GM18951 (cell line): ENCODE data around the gene METTL16.
A peak's percentile ranks its signal among the peaks of the same experiment; 100 is the strongest.
"Not testable (repeated sequence)": the region's sequence is repeated elsewhere in the genome, so short reads cannot be mapped to it uniquely, and the experiment has no call there.

Source experiments
- POLR2A ChIP-seq: IDR thresholded peaks from 4 replicates; pipeline ENCODE4 v1.6.1; 2011; ENCODE audit warnings: mild to moderate bottlenecking; ENCODE audit not compliant: insufficient read length, insufficient read depth; ENCODE audit errors: extremely low read depth
- in situ Hi-C: fragments of 300-500 bp; cut with MboI; formaldehyde crosslinking; loops from one replicate; pipeline ENCODE4 v1.12.0; 2022; ENCODE audit warnings: low sequenced_read_pairs, mixed read lengths, inconsistent platforms; ENCODE audit not compliant: unreplicated experiment

Gene METTL16

DNA sequence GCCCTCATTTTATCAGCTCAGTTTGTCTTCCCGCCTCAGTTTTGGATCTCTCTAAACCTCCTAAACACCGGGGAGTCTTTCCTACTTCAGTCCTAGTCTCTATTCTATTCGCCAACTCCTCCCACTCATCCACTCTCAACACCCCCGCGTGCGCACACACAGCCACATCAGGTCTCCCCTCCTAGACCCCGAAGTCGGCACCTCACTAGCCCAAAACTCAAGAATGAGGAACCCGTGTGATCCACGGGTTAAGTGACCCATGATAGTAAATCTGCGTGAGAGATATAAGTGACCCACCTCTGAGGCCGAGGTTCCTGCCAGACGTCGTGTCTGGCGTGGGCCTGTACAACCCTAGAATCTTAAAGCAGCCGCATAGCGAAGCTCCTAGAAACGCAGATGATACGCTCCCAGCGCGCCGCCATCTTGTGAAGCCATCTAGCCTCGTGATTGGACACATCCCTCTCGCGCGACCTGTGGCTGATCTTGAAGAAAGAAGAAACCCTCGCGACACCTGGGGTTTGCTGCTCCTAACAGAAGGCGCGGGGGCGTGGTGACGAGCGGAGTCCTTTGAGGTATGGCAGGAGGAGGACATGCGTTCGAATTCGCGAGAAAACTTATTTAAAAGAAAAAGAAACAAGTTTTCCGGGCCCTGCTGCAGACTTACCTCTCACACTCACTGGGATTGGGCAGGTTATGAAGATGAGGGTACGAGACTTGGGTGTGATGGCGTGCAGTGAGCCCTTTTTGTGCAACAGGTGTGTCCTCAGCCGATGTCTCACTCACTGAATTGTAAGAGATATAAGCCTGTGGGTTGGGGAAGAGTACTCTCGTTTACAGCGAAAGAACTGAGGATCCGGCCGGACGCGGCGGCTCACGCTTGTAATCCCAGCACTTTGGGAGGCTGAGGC, at the start of gene METTL16:
Gene METTL16, minus strand, starts transcription at position 427 of the 908 bp plus-strand sequence. CDS start 9,557 bp downstream, outside the sequence.
- TF ChIP-seq POLR2A: peak; percentile 66
- in situ Hi-C loops: no loop called here

DNA sequence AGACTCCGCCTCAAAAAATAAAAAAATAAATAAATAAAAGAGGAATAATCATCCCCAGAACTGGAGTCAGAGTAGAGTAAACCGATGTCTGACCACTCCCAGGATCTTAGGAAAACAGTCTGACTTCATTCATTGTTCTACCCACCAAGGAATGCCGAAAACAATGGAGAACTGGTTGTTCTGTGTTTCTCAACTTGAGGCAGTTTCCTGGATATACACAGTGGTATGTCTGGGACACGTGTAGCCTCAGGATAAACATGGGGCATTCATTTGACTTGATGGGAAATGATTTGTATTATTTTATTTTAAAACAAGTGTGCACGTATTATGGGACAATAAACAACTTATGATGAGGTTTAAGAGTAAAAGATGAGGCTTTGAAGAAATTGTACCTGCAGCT, 49.0 kb upstream of the METTL16 start:
- TF ChIP-seq POLR2A: no peak
- in situ Hi-C loops: no loop called here

- TF ChIP-seq POLR2A: no peak
- in situ Hi-C loops: no loop called here
These were observed 40.2 kb upstream of the METTL16 start for GRCh38 chr17:2551928-2552327.

- no peak for TF ChIP-seq POLR2A
- in situ Hi-C loops: no loop called here
These were observed 39.8 kb upstream of the METTL16 start for GRCh38 chr17:2551493-2551892.

DNA sequence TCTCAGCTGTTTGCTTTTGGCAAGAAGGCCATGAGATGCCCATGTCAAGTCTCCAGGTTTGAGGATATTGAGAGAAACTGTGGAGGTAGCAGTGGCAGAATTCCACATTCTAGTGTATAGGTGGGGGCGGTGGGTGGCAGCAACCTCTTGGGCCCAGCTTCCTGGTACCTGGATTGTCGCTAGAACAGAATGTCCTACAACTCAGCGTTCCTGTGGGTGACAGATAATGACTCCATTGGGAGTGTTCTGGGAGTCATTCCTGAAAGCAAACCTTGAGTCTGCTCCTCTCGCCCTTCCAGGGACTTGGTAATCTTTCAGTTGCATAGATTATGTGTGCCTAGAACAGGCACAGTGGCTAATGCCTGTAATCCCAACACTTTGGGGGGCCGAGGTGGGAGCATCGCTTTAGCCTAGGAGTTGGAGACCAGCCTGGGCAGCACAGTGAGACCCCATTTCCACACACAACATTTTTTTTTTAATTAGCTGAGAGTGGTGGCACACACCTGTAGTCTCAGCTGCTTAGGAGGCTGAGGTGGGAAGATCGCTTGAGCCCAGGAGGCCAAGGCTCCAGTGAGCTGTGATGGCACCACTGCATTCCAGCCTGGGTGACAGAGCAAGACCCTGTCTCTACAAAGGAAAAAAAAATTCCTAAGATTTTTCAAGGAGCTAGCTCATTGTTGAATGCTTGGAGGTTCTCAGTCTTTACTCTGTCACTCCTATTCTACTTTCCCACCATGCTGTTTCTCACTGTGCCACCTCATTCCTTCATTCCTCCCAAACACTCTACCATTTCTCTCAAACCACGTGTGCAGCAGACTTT, 37.9 kb upstream of the METTL16 start:
- TF ChIP-seq POLR2A: no peak
- in situ Hi-C loops: no loop called here

DNA sequence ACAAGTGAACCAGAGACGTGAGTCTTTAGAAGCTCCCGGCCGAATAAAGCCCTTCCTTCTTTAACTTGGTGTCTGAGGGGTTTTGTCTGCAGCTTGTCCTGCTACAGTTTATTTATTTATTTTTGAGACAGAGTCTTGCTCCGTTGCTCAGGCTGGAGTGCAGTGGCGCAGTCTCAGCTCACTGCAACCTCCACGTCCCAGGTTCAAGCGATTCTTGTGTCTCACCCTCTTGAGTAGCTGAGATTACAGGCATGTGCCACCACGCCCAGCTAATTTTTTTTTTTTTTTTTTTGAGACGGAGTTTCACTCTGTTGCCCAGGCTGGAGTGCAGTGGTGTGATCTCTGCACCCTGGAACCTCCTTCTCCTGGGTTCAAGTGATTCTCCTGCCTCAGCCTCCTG, 36.3 kb upstream of the METTL16 start:
- in situ Hi-C loops: not testable (repeated sequence)

- TF ChIP-seq POLR2A: no peak
- in situ Hi-C loops: no loop called here
These were observed 35.5 kb upstream of the METTL16 start for GRCh38 chr17:2547176-2547575.

- in situ Hi-C loops: no loop called here
- TF ChIP-seq POLR2A: no peak
These were observed 33.7 kb upstream of the METTL16 start for GRCh38 chr17:2545393-2545792.

GRCh38 chr17:2542456-2542855, 30.8 kb upstream of the METTL16 start:
- in situ Hi-C loops: no loop called here
- no peak for TF ChIP-seq POLR2A

- no peak for TF ChIP-seq POLR2A
- in situ Hi-C loops: no loop called here
These were observed 30.4 kb upstream of the METTL16 start for GRCh38 chr17:2542056-2542455.

GRCh38 chr17:2537579-2537978, 25.9 kb upstream of the METTL16 start:
- in situ Hi-C loops: not testable (repeated sequence)

DNA sequence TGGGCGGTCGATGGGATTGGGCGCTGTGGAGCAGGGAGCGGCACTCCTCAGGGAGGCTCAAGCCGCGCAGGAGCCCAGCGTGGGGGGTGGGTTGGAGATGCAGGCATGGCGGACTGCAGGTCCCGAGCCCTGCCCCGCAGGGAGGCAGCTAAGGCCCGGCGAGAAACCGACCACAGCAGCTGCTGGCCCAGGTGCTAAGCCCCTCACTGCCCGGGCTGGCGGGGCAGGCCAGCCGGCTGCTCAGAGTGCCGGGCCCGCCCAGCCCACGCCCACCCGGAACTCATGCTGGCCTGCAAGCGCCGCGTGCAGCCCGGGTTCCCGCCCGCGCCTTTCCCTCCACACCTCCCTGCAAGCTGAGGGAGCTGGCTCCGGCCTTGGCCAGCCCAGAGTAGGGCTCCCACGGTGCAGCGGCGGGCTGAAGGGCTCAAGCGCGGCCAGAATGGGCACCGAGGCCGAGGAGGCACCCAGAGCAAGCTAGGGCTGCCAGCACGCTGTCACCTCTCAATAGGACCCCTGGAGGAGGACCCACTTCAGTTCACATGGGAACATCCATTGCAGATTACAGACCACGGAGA, 20.5 kb upstream of the METTL16 start:
- in situ Hi-C loops: no loop called here
- no peak for TF ChIP-seq POLR2A

DNA sequence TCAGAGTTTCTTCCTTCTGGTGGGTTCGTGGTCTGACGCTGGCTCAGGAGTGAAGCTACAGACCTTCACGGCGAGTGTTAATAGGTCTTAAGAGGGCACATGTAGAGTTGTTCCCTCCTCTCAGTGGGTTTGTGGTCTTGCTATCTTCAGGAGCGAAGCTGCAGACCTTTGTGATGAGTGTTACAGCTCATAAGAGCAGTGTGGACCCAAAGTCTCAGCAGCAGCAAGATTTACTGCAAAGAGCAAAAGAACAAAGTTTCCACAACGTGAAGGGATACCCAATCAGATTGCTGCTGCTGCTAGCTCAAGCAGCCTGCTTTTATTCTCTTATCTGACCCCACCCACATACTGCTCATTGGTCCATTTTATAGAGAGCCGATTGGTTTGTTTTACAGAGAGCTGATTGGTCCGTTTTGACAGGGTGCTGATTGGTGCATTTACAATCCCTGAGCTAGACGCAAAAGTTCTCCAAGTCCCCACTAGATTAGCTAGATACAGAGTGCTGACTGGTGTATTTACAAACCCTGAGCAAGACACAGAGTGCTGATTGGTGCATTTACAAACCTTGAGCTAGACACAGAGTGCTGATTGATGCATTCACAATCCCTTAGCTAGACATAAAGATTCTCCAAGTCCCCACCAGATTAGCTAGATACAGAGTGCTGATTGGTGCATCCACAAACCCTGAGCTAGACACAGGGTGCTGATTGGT, 19.7 kb upstream of the METTL16 start:
- in situ Hi-C loops: not testable (repeated sequence)

GRCh38 chr17:2521775-2522410, 10.2 kb upstream of the METTL16 start:
- in situ Hi-C loops: not testable (repeated sequence)
